GM12878 (cell line): Measurements from ENCODE around the gene LILRB4. TPM values are rescaled to one million over a fixed set of nuclear protein-coding genes. Genes with fewer than 3 reads are reported as not detected.

ENCODE experiments used
- ATAC-seq: fragments of 200-7000 bp; cut with Tn5 transposase; 3 replicates; pipeline ENCODE4 v1.9.1; 2020; ENCODE audit warnings: mild to moderate bottlenecking, moderate library complexity
- BruUV-seq: library from RNA; stranded (reverse); fragments of 400-500 nt; replicated peaks from 2 replicates; lab custom pipeline; 2021; lab: Mats Ljungman, UMichigan
- CTCF ChIA-PET: fragments of 300-600 bp; sonication (Branson Sonifier 250); formaldehyde crosslinking; extraction: SDS; loops from one replicate; lab custom pipeline; 2021; ENCODE audit warnings: inconsistent platforms; lab: Yijun Ruan, JAX
- POLR2A ChIA-PET: fragments of 350-600 bp; formaldehyde crosslinking; extraction: SDS; loops from one replicate; lab custom pipeline; 2021; ENCODE audit warnings: inconsistent platforms; lab: Charles Lee
- RAD21 ChIA-PET: fragments of 300-600 bp; sonication (Branson Sonifier 250); formaldehyde crosslinking; loops from one replicate; lab custom pipeline; 2023; ENCODE audit warnings: antibody characterized with exemption; ENCODE audit not compliant: unreplicated experiment; lab: Charles Lee
- SMC1A ChIA-PET: fragments of 300-600 bp; sonication (Branson Sonifier 250); formaldehyde crosslinking; loops from one replicate; lab custom pipeline; 2023; ENCODE audit not compliant: unreplicated experiment, uncharacterized antibody; lab: Charles Lee
- DNase-seq: peaks from one replicate; pipeline ENCODE4 v3.0.0-alpha.2; 2011; ENCODE audit warnings: low read depth, low spot score
- FAIRE-seq: peaks from 3 replicates; lab custom pipeline; 2011; peaks lifted over from hg19 to GRCh38; lab: Jason Lieb, UNC
- H2AFZ ChIP-seq: 2 replicates; pipeline ENCODE4 v1.6.0; 2011; ENCODE audit warnings: low read depth, low read length, control low read depth; ENCODE audit not compliant: control insufficient read depth
- H3K27ac ChIP-seq: 2 replicates; pipeline ENCODE4 v1.5.1; 2011; ENCODE audit warnings: control low read depth; ENCODE audit not compliant: control insufficient read depth, insufficient read depth
- H3K27me3 ChIP-seq, 2 experiments: replicated peaks in 1 of 2; 2 replicates each; pipeline versions ENCODE4 v1.6.0 to v1.6.1; 2011; ENCODE audit warnings: low read length in 1 of 2; ENCODE audit not compliant: control insufficient read depth in 2 of 2, insufficient read depth in 2 of 2
- H3K36me3 ChIP-seq, 2 experiments: 2 replicates each; pipeline ENCODE4 v1.5.1; 2011; ENCODE audit warnings: low read length in 1 of 2; ENCODE audit not compliant: control insufficient read depth in 2 of 2, insufficient read depth in 2 of 2
- H3K4me1 ChIP-seq: 2 replicates; pipeline ENCODE4 v1.6.1; 2011; ENCODE audit warnings: mild to moderate bottlenecking, low read length, moderate library complexity, mixed read lengths; ENCODE audit not compliant: control insufficient read depth, insufficient read depth
- H3K4me2 ChIP-seq: 2 replicates; pipeline ENCODE4 v1.6.0; 2011; ENCODE audit warnings: control low read depth; ENCODE audit not compliant: control insufficient read depth, insufficient read depth
- H3K4me3 ChIP-seq: fragments of 200-600 bp; sonication (generic); 2 replicates; pipeline ENCODE4 v1.5.1; 2016
- H3K79me2 ChIP-seq: 2 replicates; pipeline ENCODE4 v1.6.0; 2011; ENCODE audit warnings: low read length; ENCODE audit not compliant: control insufficient read depth, insufficient read depth
- H3K9ac ChIP-seq: 2 replicates; pipeline ENCODE4 v1.8.0; 2011; ENCODE audit warnings: low read length, control low read depth, mixed read lengths; ENCODE audit not compliant: control insufficient read depth, insufficient read depth
- H3K9me3 ChIP-seq: replicated peaks from 3 replicates; pipeline ENCODE4 v1.5.1; 2011; ENCODE audit warnings: mild to moderate bottlenecking, low read length; ENCODE audit not compliant: control insufficient read depth, insufficient read depth
- H4K20me1 ChIP-seq: 2 replicates; pipeline ENCODE4 v1.6.0; 2011; ENCODE audit not compliant: control insufficient read depth, insufficient read depth
- CBFB ChIP-seq: IDR thresholded peaks from 2 replicates; pipeline ENCODE4 v1.6.1; 2016; ENCODE audit warnings: antibody characterized with exemption, low read depth
- EP300 ChIP-seq, 2 experiments: fragments of 150-350 bp in 1 of 2; IDR thresholded peaks; 2 replicates each; pipeline ENCODE4 v1.6.1; 2011 to 2012; ENCODE audit warnings: low read depth in 2 of 2, low read length in 2 of 2, borderline replicate concordance in 1 of 2, improper control_type of control experiment in 1 of 2, inconsistent platforms in 1 of 2; ENCODE audit not compliant: control insufficient read depth in 1 of 2
- EZH2 ChIP-seq: IDR thresholded peaks from 2 replicates; pipeline ENCODE4 v1.6.1; 2012; ENCODE audit warnings: low read depth, mild to moderate bottlenecking, control low read depth, inconsistent platforms, low read length, borderline replicate concordance; ENCODE audit not compliant: control insufficient read depth
- FOXM1 ChIP-seq: IDR thresholded peaks from 2 replicates; pipeline ENCODE4 v1.6.1; 2012; ENCODE audit warnings: low read depth, mild to moderate bottlenecking, inconsistent platforms, low read length, moderate library complexity
- IKZF1 ChIP-seq: fragments of 450-650 bp; conservative IDR thresholded peaks from 2 replicates; pipeline ENCODE4 v1.6.1; 2017; ENCODE audit warnings: antibody characterized with exemption, mild to moderate bottlenecking
- IRF4 ChIP-seq: IDR thresholded peaks from 2 replicates; pipeline ENCODE4 v1.6.1; 2011; ENCODE audit warnings: low read depth, low read length
- NFYB ChIP-seq: IDR thresholded peaks from 2 replicates; pipeline ENCODE4 v1.6.1; 2011; ENCODE audit warnings: low read depth, mild to moderate bottlenecking, low read length, improper control_type of control experiment, moderate library complexity; ENCODE audit not compliant: insufficient read depth
- NR2C1 ChIP-seq: fragments of 450-650 bp; IDR thresholded peaks from 2 replicates; pipeline ENCODE4 v1.6.1; 2017; ENCODE audit warnings: antibody characterized with exemption, mild to moderate bottlenecking, moderate library complexity
- PKNOX1 ChIP-seq: fragments of 450-650 bp; IDR thresholded peaks from 2 replicates; pipeline ENCODE4 v1.6.1; 2016; ENCODE audit warnings: mild to moderate bottlenecking
- POLR2A ChIP-seq: IDR thresholded peaks from 2 replicates; pipeline ENCODE4 v1.6.1; 2011; ENCODE audit warnings: low read depth, mild to moderate bottlenecking, low read length
- SIN3A ChIP-seq: IDR thresholded peaks from 2 replicates; pipeline ENCODE4 v1.6.1; 2012; ENCODE audit warnings: low read depth, low read length, improper control_type of control experiment
- SMAD5 ChIP-seq: IDR thresholded peaks from 2 replicates; pipeline ENCODE4 v1.6.1; 2016; ENCODE audit warnings: antibody characterized with exemption, low read depth
- SPI1 ChIP-seq: IDR thresholded peaks from 2 replicates; pipeline ENCODE4 v1.6.1; 2011; ENCODE audit warnings: low read depth, mild to moderate bottlenecking, low read length, moderate library complexity, borderline replicate concordance; ENCODE audit not compliant: insufficient read depth
- SRF ChIP-seq, 2 experiments: IDR thresholded peaks; 2 replicates each; pipeline ENCODE4 v1.6.1; 2011; ENCODE audit warnings: low read depth in 2 of 2, low read length in 2 of 2, mild to moderate bottlenecking in 1 of 2, moderate library complexity in 1 of 2
- SUZ12 ChIP-seq: fragments of 200-600 bp; sonication (generic); IDR thresholded peaks from one replicate; pipeline ENCODE4 v1.6.1; 2018; ENCODE audit warnings: antibody characterized with exemption, mild to moderate bottlenecking; ENCODE audit not compliant: unreplicated experiment
- USF1 ChIP-seq: IDR thresholded peaks from 2 replicates; pipeline ENCODE4 v1.6.1; 2011; ENCODE audit warnings: borderline replicate concordance, low read depth, mild to moderate bottlenecking, moderate library complexity, mixed read lengths, low read length; ENCODE audit not compliant: insufficient read depth; ENCODE audit errors: extremely low read length
- YBX1 ChIP-seq: fragments of 450-650 bp; IDR thresholded peaks from 2 replicates; pipeline ENCODE4 v1.6.1; 2016; ENCODE audit warnings: antibody characterized with exemption
- ZBTB11 ChIP-seq: fragments of 450-650 bp; formaldehyde crosslinking; IDR thresholded peaks from 2 replicates; pipeline ENCODE4 v1.5.0; 2022; ENCODE audit warnings: mild to moderate bottlenecking, missing genetic modification characterization
- WGBS: methylation state at CpG from one replicate; pipeline ENCODE4 v1.1.6; 2016; ENCODE audit warnings: low lambda C conversion rate; ENCODE audit not compliant: insufficient replicate concordance, insufficient coverage; ENCODE audit errors: missing lambda C conversion rate; 5-methylcytosine and 5-hydroxymethylcytosine counted together
- in situ Hi-C: fragments of 300-500 bp; cut with MboI; formaldehyde crosslinking; loops from 9 replicates; pipeline ENCODE4 v1.14.3; 2018; ENCODE audit warnings: mixed read lengths
- intact Hi-C: fragments of 100-400 bp; cut with micrococcal nuclease; formaldehyde crosslinking; loops from one replicate; pipeline ENCODE4 v1.14.2; 2022; ENCODE audit not compliant: unreplicated experiment
- polyA plus RNA-seq, 11 experiments: library from polyadenylated mRNA; depleted of rRNA in 4 of 11; unstranded in 6 of 11; stranded (reverse) in 5 of 11; fragments of >200 nt; fragmentation: Nextera tagmentation in 4 of 11; fragmentation: Illumina TruSeq in 1 of 11; extraction: Ambion mirVana in 4 of 11; extraction: Trizol in 1 of 11; gene quantifications; 1 replicate in 1 of 11; 2 replicates in 10 of 11; pipeline versions ENCODE4 v1.2.1 to v1.2.3, GENCODE V29; 2011 to 2016; ENCODE audit warnings: inconsistent platforms in 2 of 11, missing spikeins in 2 of 11, low read depth in 1 of 11
- total RNA-seq, 4 experiments: library from RNA; depleted of rRNA in 3 of 4; stranded (reverse); fragments of >200 nt in 3 of 4; fragmentation: Illumina TruSeq in 1 of 4; extraction: Trizol in 1 of 4; gene quantifications; 2 replicates each; pipeline versions ENCODE4 v1.2.1 to v1.2.3, GENCODE V29; 2013 to 2021

LILRB4 gene
- total and polyA plus RNA-seq, 10 of the 15 experiments (the other 5 are each of a cell fraction or from before 2014, with no cell fraction given): 2.0 to 39.8 (median 16.0) TPM

GRCh38 chr19:54660964-54661363 is 1.8 kb upstream of the LILRB4 start:
- in situ Hi-C loops: no loop called here
- Histone ChIP-seq H3K4me3 (no peak overlapping the region; the same call in 1 of the 2 replicates), H3K9ac (no peak overlapping the region), H3K36me3 (no peaks in the 10 kb centered on the region), H3K4me2 (peak overlapping the region; percentile 14), H3K79me2 (no peaks in the 10 kb centered on the region), H4K20me1 (no peaks in the 10 kb centered on the region), H3K27ac (peak overlapping the region; percentile 57; the same call in 1 of the 2 replicates), H3K4me1 (peaks cover 34% of the 10 kb centered on the region), H2AFZ (no peak overlapping the region), H3K27me3 (no peaks in the 10 kb centered on the region), H3K9me3 (no peaks in the 10 kb centered on the region; the same call in 1 of the 3 replicates)
- RAD21 ChIA-PET: interaction anchor here (0.6 to 3.8 kb wide), 4 partner anchors 14 to 1462 kb away, joined by 3 to 24 read pairs (median 12); no protein-coding TSS in a partner anchor
- DNase-seq (peak; percentile 72), FAIRE-seq (peak; percentile 84), ATAC-seq (peak; percentile 79)
- POLR2A ChIA-PET: interaction anchor here (1.0 to 3.0 kb wide), 4 partner anchors 13 to 44 kb away, joined by 3 to 21 read pairs (median 4); no protein-coding TSS in a partner anchor
- CTCF ChIA-PET: interaction anchor here (0.6 to 20.7 kb wide), 4 partner anchors 10 to 427 kb away, joined by 3 to 842 read pairs (median 4); no protein-coding TSS in a partner anchor
- intact Hi-C loops: loop anchor here (5.0 kb wide), 1 partner anchor 256 kb away; no protein-coding TSS in a partner anchor
- BruUV-seq: no TSS peak
- WGBS: 5% methylated on average over 6 of the region's 6 CpGs
- SMC1A ChIA-PET: interaction anchor here (0.7 to 4.2 kb wide), 7 partner anchors 8 to 179 kb away, joined by 3 to 31 read pairs (median 11); no protein-coding TSS in a partner anchor
- TF ChIP-seq CBFB (no peak), EP300 (IDR thresholded peaks at IDR 0.05; ENCODE audit: borderline replicate concordance in 1 of 2, control insufficient read depth in 1 of 2, low read depth in 2 of 2, low read length in 2 of 2) (peak in 1 of 2 experiments; percentile 38; a peak in 1 of 4 replicates), POLR2A (no peak), FOXM1 (no peak), ZBTB11 (CRISPR knock-in tag) (no peak), YBX1 (no peak), SMAD5 (no peak), IKZF1 (peak; percentile 83), USF1 (no peak), EZH2 (no peak), SRF (IDR thresholded peaks at IDR 0.05; ENCODE audit: low read depth in 2 of 2, low read length in 2 of 2) (no peak), NFYB (no peak), SUZ12 (no peak), SPI1 (peak; percentile 76), PKNOX1 (no peak), SIN3A (no peak), NR2C1 (no peak), IRF4 (peak; percentile 46; the same call in 1 of the 2 replicates)
